Dedifferentiated amniotic fluid mesenchymal stem cell (primary cell): Measurements from ENCODE around the gene PARD3.
"Not testable (repeated sequence)": the region's sequence is repeated elsewhere in the genome, so short reads cannot be mapped to it uniquely, and the experiment has no call there.

Experiments used
- DNase-seq: peaks from one replicate; pipeline ENCODE4 v3.0.0-alpha.2; 2016; ENCODE audit errors: extremely low spot score

Gene PARD3

GRCh38 chr10:34297541-34298345 is 517.4 kb downstream of the PARD3 start:
- no peak for DNase-seq

DNA sequence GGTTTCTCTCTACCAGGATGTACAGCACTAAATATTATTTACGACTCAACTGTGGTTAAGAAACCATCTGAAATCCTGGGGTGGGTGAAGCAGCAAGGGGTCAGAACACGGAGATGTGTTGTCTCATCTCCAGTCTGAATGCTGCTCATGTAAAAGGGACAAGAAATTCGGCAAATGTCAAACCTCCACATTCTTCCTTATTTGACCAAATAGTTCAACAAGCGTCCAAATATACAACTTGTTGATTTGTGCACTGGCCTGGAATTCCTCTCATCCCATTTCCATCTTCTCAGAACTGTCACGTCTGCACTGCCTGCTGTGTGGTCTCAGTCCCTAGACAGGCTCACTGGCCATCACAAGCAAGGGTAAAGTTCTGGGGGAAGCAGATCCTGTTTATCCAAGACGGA is 520.0 kb downstream of the PARD3 start:
- no peak for DNase-seq

GRCh38 chr10:34294137-34294536 is 521.0 kb downstream of the PARD3 start:
- no peak for DNase-seq

GRCh38 chr10:34292675-34293074 is 522.4 kb downstream of the PARD3 start:
- DNase-seq: no peak

GRCh38 chr10:34292194-34292565 is 522.9 kb downstream of the PARD3 start:
- DNase-seq: no peak

- DNase-seq: no peak
Observed at GRCh38 chr10:34291466-34292193, 523.5 kb downstream of the PARD3 start.

GRCh38 chr10:34290412-34291081 is 524.5 kb downstream of the PARD3 start:
- DNase-seq: peak; percentile 27

DNA sequence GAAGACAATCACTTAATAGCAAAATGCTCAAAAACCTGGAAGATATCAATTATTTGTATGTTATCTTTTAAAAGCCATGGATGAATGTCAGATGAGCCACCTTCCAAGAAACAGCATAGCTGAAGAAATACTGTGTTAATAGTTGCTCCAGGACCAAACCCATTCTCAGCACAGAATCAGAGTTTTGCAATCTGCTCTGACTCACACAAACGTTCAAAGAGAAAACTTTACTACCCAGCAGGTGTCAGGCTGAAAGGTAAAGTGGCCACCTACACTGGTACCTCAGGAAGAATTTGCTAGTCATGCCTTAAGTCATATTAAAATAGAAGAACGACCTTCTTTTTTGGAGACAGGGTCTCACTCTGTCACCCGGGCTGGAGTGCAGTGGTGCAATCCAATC is 526.5 kb downstream of the PARD3 start:
- DNase-seq: no peak

DNA sequence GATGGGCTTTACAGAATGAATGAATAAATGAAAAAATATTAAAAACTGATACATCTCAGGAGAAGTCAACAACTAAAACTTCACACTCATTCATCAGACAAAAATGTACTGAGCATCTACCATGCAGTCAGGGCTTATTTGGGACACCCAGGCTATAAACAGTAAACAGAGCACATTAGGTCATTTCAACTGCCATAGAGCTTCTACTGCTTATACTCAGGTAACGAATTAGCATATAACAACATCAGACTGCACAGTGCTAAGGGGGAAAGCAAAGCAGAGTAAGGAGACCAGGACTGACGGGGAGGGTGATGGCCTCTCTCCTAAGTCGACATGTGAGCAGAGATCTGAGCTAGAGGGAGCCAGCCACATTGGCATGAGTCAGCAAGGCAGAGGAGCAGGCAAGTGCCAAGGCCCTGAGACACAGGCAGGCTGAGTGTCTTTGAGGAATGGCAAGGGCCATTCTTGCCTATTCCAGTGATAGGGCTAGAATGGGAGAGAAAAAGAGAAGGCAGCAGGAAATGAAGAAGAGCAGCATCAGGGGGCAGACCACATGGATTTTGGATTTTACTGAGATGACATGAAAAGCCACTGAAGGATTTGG is 528.9 kb downstream of the PARD3 start:
- DNase-seq: no peak

DNA sequence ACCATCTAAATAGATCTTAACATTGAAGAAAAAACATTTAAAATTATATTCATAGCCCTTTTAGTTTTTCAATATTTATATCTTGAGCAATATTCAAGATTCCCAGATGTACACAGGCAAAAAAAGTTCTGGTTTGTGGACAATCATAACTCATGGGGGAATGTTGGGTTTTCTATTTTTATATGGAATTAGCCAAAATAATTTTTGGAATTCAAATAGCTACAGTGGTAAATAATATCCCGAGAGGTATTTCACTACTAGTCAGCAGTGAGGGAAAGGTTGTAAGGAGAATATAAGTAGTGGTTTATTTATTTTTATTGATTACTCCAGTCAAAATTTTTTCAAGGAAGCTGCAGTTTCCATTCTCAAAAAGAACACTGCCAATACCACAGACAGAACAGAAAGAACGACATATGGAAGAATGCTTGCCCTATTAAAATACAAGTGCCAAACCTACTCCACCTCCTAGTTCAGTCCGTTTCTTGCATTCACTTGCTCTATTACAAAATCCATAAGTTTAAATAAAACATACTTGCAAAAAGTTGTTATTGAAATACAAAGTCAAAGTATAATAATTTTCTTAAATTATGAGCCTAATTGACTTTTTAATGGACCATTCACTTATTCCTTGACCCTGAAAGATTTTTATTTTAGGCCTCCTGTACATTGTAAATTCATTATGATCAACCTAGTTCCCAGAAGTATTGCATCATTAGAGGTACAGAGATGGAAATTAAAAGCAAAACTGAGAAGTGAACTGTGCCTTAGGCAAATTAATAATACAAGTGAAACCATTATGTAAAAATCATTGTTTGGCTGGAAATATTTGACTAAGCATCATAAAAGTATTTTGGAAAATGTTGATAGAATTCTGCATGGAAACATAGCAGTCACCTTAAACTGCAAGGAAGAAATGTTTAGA is 533.2 kb downstream of the PARD3 start:
- DNase-seq: no peak

GRCh38 chr10:34280599-34281374 is 534.3 kb downstream of the PARD3 start:
- DNase-seq: peak; percentile 81

GRCh38 chr10:34275626-34276130 is 539.4 kb downstream of the PARD3 start:
- DNase-seq: no peak

DNA sequence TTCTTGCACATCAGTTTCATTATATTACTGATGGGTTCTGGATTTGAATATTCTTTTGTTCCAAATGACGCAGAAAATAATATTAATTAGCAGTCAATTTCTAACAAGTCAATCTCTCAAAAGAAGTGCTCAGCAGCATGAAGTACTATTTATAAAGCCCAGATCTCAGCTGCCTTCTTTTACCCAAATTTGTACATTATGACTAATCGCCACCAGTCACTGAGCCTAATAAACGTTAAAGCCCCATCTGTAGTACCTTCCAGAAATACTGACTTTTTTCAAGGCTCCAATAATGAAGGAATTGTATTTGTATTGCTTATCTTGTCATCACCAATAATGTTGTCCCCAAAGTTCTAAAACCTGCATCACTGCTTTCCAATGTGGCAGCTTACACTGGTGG is 540.2 kb downstream of the PARD3 start:
- DNase-seq: no peak

- DNase-seq: no peak
Observed at GRCh38 chr10:34273340-34273739, 541.8 kb downstream of the PARD3 start.

DNA sequence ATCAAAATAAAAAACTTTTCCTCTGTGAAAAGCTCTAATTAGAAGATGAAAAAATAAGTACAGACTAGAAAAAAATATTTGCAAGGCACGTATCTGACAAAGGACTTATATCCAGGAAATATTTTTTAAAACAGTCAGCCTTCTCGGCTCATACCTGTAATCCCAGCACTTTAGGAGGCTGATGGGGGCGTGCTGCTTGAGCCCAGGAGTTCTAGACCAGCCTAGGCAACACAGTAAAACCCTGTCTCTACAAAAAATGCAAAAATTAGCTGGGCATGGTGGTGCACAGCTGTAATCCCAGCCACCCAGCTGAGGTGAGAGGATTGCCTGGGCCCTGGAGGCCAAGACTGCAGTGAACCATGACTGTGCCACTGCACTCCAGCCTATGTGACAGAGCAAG is 542.8 kb downstream of the PARD3 start:
- DNase-seq: no peak

DNA sequence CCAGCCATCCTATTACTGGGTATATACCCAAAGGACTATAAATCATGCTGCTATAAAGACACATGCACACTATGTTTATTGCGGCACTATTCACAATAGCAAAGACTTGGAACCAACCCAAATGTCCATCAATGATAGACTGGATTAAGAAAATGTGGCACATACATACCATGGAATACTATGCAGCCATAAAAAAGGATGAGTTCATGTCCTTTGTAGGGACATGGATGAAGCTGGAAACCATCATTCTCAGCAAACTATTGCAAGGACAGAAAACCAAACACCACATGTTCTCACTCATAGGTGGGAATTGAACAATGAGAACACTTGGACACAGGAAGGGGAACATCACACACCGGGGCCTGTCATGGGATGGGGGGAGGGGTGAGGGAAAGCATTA is 546.7 kb downstream of the PARD3 start:
- DNase-seq: not testable (repeated sequence)

DNA sequence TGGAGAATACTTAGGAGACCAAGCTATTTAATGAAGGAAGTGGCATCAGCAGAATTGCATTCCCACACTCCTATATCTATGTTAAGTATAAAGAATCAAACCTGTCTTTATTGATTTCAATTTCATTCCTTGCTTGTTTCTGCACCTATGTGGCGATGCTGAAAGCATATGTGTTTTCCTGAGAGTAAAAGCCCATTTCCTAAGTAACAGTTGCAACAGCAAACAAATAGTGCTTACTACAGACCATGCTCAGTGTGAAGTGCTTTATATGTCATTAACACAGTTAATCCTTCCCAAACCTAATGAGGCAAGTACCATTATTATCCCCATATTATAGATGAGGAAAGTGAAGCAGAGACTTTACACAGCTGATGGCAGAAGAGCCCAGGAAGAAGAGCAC is 552.1 kb downstream of the PARD3 start:
- no peak for DNase-seq

DNA sequence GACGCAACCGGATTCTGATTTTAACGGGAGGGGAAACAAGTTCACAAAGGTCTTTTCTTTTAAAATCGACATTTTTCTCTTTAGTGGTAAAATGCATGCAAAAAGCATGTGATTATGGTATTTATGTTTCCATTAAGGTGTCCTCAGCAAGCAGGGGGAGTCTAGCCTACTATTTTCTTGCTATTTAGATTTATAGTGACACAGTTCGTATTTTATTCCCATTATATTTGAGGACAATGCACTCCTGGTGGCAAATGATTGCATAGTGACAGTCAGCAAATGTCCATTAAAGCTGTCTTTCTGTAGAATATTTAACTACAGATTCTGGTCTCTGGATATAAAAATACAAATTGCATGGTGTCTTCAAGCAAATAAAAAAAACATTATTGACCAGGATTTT is 554.2 kb downstream of the PARD3 start:
- no peak for DNase-seq

DNA sequence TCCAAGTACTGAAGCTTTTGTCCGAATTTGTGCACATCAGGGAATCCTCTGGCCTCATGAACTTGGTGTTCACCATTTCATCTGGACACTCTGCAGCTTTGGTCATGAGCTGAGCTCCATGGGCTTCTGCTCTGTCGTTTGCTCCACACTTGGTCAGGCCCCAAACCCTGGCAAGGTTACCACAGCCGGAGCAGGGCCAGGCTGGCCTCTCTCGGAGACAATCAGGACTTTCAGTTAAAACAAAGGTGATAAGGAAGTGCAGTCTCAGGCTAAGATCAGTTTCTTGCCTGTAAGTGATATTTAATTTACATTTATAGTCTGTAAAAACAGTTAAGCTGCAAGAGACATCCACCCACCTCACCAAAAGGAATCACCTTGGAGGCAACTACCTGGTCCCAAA is 558.9 kb downstream of the PARD3 start:
- no peak for DNase-seq

DNA sequence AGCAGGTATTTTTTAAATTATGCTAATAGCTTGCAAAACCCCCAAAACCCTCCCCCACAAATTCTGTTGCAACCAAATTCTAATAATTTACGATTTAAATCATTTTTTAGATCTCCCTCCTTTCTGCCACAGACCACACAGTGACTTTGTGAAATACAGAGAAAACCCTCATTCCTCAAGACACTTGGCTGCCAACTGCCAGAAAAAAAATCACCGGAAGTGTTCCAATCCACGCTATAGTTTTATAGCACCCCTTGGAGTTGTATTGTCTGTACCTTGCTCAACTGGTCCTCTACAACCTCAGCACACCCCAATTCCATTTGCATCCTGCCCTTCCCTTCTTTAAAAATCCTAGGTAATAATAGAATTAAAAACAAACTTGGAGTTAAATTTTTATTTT is 560.1 kb downstream of the PARD3 start:
- no peak for DNase-seq
